ENCODE measurements around the gene TBX6. TPM values are rescaled to one million over a fixed set of nuclear protein-coding genes. Genes with fewer than 3 reads are reported as not detected.

Gene TBX6
- total RNA-seq, 6 experiments from 2014 or later: 0.37 to 0.68 (median 0.42) TPM

DNA sequence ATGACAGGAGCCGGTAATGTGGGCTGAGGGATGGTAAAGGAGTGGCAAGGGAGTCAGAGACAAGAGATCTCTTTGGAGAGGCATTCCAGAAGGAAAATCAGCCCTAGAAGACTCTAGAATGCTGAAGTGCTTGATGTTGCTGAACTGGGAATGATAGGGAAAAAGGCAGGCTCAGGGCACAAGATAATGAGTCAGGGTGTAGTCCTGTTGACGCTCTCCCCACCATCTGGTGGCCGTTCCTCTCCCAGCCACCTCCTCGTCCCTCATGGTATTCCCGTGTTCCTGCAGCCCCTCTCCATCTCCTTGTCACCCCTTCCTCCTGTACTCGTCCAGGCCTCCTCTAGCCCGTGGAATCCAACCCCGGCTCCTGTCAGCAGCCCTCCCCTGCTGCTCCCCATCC, 37.3 kb downstream of the TBX6 start:
- H3K4me1 ChIP-seq: peaks cover 0 to 4% (median 0%) of the 10 kb centered on the region in 4 donors
- no peaks in the 10 kb centered on the region for H3K9me3 ChIP-seq
- intact Hi-C loops (cut with DNase I): no loop called here
- H3K4me3 ChIP-seq: no peak overlapping the region
- H3K27me3 ChIP-seq: no peaks in the 10 kb centered on the region
- 80% methylated on average over 5 of the region's 8 CpGs for WGBS (ENCODE audit: insufficient coverage, low coverage, low lambda C conversion rate, missing lambda C conversion rate)
- no peaks in the 10 kb centered on the region for H3K36me3 ChIP-seq
- ATAC-seq: no peak
- TF ChIP-seq, protein P1, sequence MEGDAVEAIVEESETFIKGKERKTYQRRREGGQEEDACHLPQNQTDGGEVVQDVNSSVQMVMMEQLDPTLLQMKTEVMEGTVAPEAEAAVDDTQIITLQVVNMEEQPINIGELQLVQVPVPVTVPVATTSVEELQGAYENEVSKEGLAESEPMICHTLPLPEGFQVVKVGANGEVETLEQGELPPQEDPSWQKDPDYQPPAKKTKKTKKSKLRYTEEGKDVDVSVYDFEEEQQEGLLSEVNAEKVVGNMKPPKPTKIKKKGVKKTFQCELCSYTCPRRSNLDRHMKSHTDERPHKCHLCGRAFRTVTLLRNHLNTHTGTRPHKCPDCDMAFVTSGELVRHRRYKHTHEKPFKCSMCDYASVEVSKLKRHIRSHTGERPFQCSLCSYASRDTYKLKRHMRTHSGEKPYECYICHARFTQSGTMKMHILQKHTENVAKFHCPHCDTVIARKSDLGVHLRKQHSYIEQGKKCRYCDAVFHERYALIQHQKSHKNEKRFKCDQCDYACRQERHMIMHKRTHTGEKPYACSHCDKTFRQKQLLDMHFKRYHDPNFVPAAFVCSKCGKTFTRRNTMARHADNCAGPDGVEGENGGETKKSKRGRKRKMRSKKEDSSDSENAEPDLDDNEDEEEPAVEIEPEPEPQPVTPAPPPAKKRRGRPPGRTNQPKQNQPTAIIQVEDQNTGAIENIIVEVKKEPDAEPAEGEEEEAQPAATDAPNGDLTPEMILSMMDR (IDR thresholded peaks at IDR 0.05): no peak
- TF ChIP-seq POLR2A (IDR thresholded peaks at IDR 0.05): no peak
- DNase-seq: no peak
- no peak overlapping the region for H3K27ac ChIP-seq

DNA sequence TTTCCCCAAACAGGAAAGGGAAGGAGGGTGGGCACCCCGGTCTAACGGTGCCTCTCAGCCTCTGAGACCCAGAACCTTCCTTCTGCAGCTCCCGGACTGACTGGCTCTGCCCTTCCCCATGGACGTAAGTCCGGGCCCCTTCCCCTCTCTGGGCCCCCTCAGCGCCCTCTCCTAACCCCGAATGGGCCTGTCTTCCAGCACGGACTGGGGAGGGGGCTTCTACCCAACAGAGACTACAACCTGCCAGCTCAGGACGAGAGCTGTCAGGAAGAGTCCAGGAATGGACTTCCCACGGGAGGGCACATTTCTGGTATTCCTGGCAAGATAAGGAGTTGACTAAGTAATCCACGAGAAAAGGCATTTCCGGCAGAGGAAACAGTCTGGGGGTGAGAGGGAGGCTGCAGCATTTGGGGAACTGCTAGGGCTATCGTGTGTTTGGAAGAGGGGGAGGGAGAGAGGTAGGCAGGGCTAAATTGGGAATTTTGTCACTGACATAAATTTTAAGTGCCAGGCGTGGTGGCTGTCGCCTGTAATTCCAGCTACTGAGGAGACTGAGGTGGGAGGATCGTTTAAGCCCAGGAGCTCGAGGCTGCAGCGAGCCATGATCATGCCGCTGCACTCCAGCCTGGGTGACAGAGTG, 38.2 kb downstream of the TBX6 start:
- Histone ChIP-seq H3K27ac (peak overlapping the region in 1 of 3 donors; percentile 40), H3K27me3 (no peaks in the 10 kb centered on the region), H3K4me3 (peak overlapping the region; percentile 66 to 74 (median 69)), H3K9me3 (no peaks in the 10 kb centered on the region), H3K36me3 (no peaks in the 10 kb centered on the region), H3K4me1 (peaks cover 0 to 4% (median 0%) of the 10 kb centered on the region in 4 donors)
- intact Hi-C loops (cut with DNase I): no loop called here
- DNase-seq (no peak), ATAC-seq (peak; percentile 11 to 36 (median 15))
- WGBS (ENCODE audit: insufficient coverage, low coverage, low lambda C conversion rate, missing lambda C conversion rate): 12% methylated on average over 18 of the region's 19 CpGs
- TF ChIP-seq POLR2A (IDR thresholded peaks at IDR 0.05): no peak
- TF ChIP-seq, protein P1 (IDR thresholded peaks at IDR 0.05): no peak

DNA sequence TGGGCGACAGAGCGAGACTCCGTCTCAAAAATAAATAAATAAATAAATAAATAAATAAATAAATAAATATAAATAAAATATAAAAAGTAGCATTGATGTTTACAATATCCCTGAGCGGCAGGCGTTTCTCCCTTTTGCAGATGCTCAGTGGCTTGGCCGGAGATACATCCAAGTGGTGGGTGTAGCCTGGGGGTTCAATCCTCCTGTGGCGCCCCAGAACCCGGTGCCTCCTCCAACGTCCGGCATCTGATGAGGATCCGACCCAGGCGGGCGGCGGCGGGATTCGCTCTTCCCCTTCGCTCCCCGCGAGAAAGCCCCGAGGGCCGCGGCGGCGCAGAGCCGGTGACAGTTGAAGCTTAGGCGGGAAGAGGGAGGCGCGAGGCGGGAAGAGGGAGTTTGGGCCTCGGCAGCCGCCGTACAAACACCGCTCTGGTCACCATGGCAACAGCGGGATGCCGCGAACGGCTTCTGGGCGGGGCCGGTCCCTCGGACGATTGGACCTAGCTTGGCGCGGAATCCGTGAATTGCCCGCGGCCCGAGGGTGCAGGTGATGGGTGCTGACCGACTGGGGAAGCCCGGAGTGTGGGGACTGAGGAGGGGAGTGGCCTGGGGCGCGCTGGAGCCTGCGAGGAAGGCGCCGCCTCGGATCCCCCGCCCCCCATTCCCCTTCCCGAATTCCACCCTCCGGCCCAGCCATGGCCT, 38.9 kb downstream of the TBX6 start:
- H3K4me3 ChIP-seq: peak overlapping the region; percentile 66 to 74 (median 69)
- H3K36me3 ChIP-seq: no peaks in the 10 kb centered on the region
- ATAC-seq: peak; percentile 91 to 99 (median 96)
- H3K27ac ChIP-seq: peak overlapping the region in 1 of 3 donors; percentile 40
- peak; percentile 94 to 96 (median 95) for DNase-seq
- intact Hi-C loops (cut with DNase I): no loop called here
- TF ChIP-seq, protein P1 (IDR thresholded peaks at IDR 0.05): no peak
- TF ChIP-seq POLR2A (IDR thresholded peaks at IDR 0.05): no peak
- H3K27me3 ChIP-seq: no peaks in the 10 kb centered on the region
- no peaks in the 10 kb centered on the region for H3K9me3 ChIP-seq
- H3K4me1 ChIP-seq: peaks cover 0 to 4% (median 0%) of the 10 kb centered on the region in 4 donors
- 8% methylated on average over 21 of the region's 58 CpGs for WGBS (ENCODE audit: insufficient coverage, low coverage, low lambda C conversion rate, missing lambda C conversion rate)

DNA sequence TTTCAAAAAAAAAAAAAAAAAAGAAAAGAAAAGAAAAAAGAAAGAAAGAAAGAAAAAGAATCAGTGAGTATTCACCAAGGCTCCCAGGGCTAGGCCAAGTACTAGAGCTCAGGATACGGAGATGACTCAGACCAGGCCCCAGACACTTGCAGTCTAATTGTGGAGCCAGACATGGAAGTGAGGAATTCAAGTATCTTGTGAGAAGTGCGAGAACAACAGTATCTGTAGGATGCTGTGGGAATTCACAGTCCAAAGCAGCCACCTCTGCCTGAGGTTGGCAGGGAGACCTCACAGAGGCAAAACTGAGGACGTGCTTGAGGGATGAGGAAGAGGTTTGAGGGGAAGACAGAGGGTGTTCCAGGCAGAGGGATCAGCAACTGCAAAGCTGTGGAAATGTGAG, 40.2 kb downstream of the TBX6 start:
- DNase-seq: no peak
- intact Hi-C loops (cut with DNase I): no loop called here
- ATAC-seq: no peak
- Histone ChIP-seq H3K4me1 (peaks cover 0 to 4% (median 0%) of the 10 kb centered on the region in 4 donors), H3K4me3 (no peak overlapping the region), H3K27ac (no peak overlapping the region), H3K36me3 (no peaks in the 10 kb centered on the region), H3K9me3 (no peaks in the 10 kb centered on the region), H3K27me3 (no peaks in the 10 kb centered on the region)
- TF ChIP-seq POLR2A (IDR thresholded peaks at IDR 0.05): no peak
- TF ChIP-seq, protein P1 (IDR thresholded peaks at IDR 0.05): no peak
- WGBS (ENCODE audit: insufficient coverage, low coverage, low lambda C conversion rate, missing lambda C conversion rate): 83% methylated on average over 2 of the region's 3 CpGs
